Osteocyte (in vitro differentiated cells): ENCODE results near the gene ZBTB12. TPM values are rescaled to one million over a fixed set of nuclear protein-coding genes. Genes with fewer than 3 reads are reported as not detected.
A peak's percentile ranks its signal among the peaks of the same experiment; 100 is the strongest.

Experiments
- DNase-seq: peaks from one replicate; pipeline ENCODE4 v3.0.0; 2021; ENCODE audit warnings: mixed read lengths; ENCODE audit not compliant: unreplicated experiment; ENCODE audit errors: extremely low spot score
- H3K27ac Mint-ChIP-seq: one replicate; pipeline ENCODE4 v1.8.0; 2021; ENCODE audit warnings: mild to moderate bottlenecking, mixed read lengths; ENCODE audit not compliant: unreplicated experiment
- H3K27me3 Mint-ChIP-seq: one replicate; pipeline ENCODE4 v1.8.0; 2021; ENCODE audit warnings: mixed read lengths; ENCODE audit not compliant: unreplicated experiment
- H3K36me3 Mint-ChIP-seq: one replicate; pipeline ENCODE4 v1.8.0; 2021; ENCODE audit warnings: mixed read lengths; ENCODE audit not compliant: unreplicated experiment
- H3K4me1 Mint-ChIP-seq: one replicate; pipeline ENCODE4 v1.8.0; 2021; ENCODE audit warnings: mixed read lengths; ENCODE audit not compliant: unreplicated experiment
- H3K4me3 Mint-ChIP-seq: one replicate; pipeline ENCODE4 v1.8.0; 2021; ENCODE audit warnings: mild to moderate bottlenecking, moderate library complexity, mixed read lengths; ENCODE audit not compliant: unreplicated experiment
- H3K9me3 Mint-ChIP-seq: one replicate; pipeline ENCODE4 v1.8.0; 2021; ENCODE audit warnings: mixed read lengths; ENCODE audit not compliant: unreplicated experiment
- CTCF ChIP-seq: fragments of 200-600 bp; sonication (generic); IDR thresholded peaks from 2 replicates; pipeline ENCODE4 v1.5.0; 2021; ENCODE audit warnings: antibody characterized with exemption, mild to moderate bottlenecking, moderate library complexity
- total RNA-seq: library from RNA; stranded (reverse); gene quantifications from 2 replicates; pipeline ENCODE4 v1.2.1, GENCODE V29; 2021

The ZBTB12 gene
- total RNA-seq, 1 donor from 2014 or later: 8.8 TPM

GRCh38 chr6:31883676-31884075 is 18.2 kb downstream of the ZBTB12 start:
- Mint-ChIP-seq H3K27me3 (no peaks in the 10 kb centered on the region), H3K36me3 (peaks cover 33% of the 10 kb centered on the region), H3K4me1 (peaks cover 5% of the 10 kb centered on the region), H3K9me3 (no peaks in the 10 kb centered on the region), H3K27ac (no peak overlapping the region), H3K4me3 (no peak overlapping the region)
- no peak for DNase-seq
- TF ChIP-seq CTCF: no peak

GRCh38 chr6:31882344-31882743 is 19.5 kb downstream of the ZBTB12 start:
- H3K27me3 Mint-ChIP-seq: no peaks in the 10 kb centered on the region
- no peak for TF ChIP-seq CTCF
- H3K9me3 Mint-ChIP-seq: no peaks in the 10 kb centered on the region
- peaks cover 32% of the 10 kb centered on the region for H3K36me3 Mint-ChIP-seq
- no peak overlapping the region for H3K4me3 Mint-ChIP-seq
- no peak for DNase-seq
- H3K4me1 Mint-ChIP-seq: peaks cover 5% of the 10 kb centered on the region
- no peak overlapping the region for H3K27ac Mint-ChIP-seq

GRCh38 chr6:31881136-31881859 is 20.6 kb downstream of the ZBTB12 start:
- H3K9me3 Mint-ChIP-seq: no peaks in the 10 kb centered on the region
- H3K4me1 Mint-ChIP-seq: peaks cover 5% of the 10 kb centered on the region
- no peak overlapping the region for H3K4me3 Mint-ChIP-seq
- H3K27me3 Mint-ChIP-seq: no peaks in the 10 kb centered on the region
- DNase-seq: no peak
- no peak overlapping the region for H3K27ac Mint-ChIP-seq
- H3K36me3 Mint-ChIP-seq: peaks cover 31% of the 10 kb centered on the region
- TF ChIP-seq CTCF: no peak

- no peak for DNase-seq
- H3K4me1 Mint-ChIP-seq: peaks cover 5% of the 10 kb centered on the region
- no peaks in the 10 kb centered on the region for H3K9me3 Mint-ChIP-seq
- H3K4me3 Mint-ChIP-seq: no peak overlapping the region
- TF ChIP-seq CTCF: no peak
- no peak overlapping the region for H3K27ac Mint-ChIP-seq
- peaks cover 25% of the 10 kb centered on the region for H3K36me3 Mint-ChIP-seq
- H3K27me3 Mint-ChIP-seq: no peaks in the 10 kb centered on the region
Measured at GRCh38 chr6:31880616-31881015, 21.3 kb downstream of the ZBTB12 start.

- H3K27me3 Mint-ChIP-seq: no peaks in the 10 kb centered on the region
- H3K27ac Mint-ChIP-seq: peak overlapping the region; percentile 59
- no peak overlapping the region for H3K4me3 Mint-ChIP-seq
- H3K36me3 Mint-ChIP-seq: peaks cover 22% of the 10 kb centered on the region
- DNase-seq: no peak
- peaks cover 5% of the 10 kb centered on the region for H3K4me1 Mint-ChIP-seq
- no peaks in the 10 kb centered on the region for H3K9me3 Mint-ChIP-seq
- no peak for TF ChIP-seq CTCF
Measured at GRCh38 chr6:31879901-31880300, 22.0 kb downstream of the ZBTB12 start.
